ENCODE measurements around the gene MOB3B.

MOB3B gene

DNA sequence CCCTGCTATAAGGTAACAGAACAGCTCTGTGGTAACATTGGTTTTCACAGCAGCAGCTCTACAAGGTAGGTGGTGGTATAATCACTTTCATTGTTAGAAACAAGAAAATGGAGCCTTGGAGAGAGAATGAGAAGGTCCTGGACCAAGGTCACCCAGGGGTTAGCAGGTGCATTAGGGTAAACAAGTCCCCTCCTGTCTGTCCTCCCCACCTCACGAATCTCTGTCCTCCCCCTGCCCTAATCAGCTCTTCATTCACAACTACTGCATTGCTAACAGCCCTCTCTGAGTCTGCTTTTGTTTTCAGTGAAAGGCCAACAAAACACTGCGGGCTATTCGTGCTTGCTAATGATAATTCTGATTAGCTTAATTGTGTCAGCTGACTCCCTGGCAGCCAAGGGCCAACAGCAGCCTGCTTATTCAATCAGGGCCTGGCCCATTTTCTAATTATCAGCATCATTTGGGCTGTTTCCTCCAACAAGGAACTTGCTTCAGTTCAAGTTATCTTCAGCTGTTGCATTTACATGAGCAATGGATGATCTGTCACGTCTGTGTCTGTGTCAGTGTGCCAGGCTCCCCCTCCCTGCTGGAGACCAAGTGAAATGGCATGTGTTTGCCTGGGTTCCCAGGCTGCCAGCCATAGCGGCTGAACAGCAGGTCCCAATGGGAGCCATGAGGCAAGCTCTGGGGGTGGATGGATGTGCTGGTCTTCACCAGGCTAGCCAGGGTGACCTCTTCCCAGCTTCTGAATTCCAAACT lies 176.0 kb downstream of the MOB3B start:
- H3K27me3 ChIP-seq (ENCODE audit: insufficient read depth, low read length) = no peaks in the 10 kb centered on the region
- H3K9ac ChIP-seq (ENCODE audit: low read length) = no peak overlapping the region
- H3F3A ChIP-seq (ENCODE audit: insufficient read depth, low read length) = no peaks in the 10 kb centered on the region
- no peaks in the 10 kb centered on the region for H3K79me2 ChIP-seq (ENCODE audit: insufficient read depth, low read length)
- H4K20me1 ChIP-seq (ENCODE audit: insufficient read depth, low read length) = no peaks in the 10 kb centered on the region
- H3K4me1 ChIP-seq (ENCODE audit: insufficient read depth, low read length, severe bottlenecking) = no peaks in the 10 kb centered on the region
- no peak overlapping the region for H2AFZ ChIP-seq (ENCODE audit: low read length)
- H3K27ac ChIP-seq (ENCODE audit: low read depth, low read length, poor library complexity, severe bottlenecking) = no peak overlapping the region
- H3K9me2 ChIP-seq (ENCODE audit: low read depth, low read length) = no peaks in the 10 kb centered on the region
- H3K36me3 ChIP-seq (ENCODE audit: insufficient read depth, low read length) = no peaks in the 10 kb centered on the region
- TF ChIP-seq, protein P1, sequence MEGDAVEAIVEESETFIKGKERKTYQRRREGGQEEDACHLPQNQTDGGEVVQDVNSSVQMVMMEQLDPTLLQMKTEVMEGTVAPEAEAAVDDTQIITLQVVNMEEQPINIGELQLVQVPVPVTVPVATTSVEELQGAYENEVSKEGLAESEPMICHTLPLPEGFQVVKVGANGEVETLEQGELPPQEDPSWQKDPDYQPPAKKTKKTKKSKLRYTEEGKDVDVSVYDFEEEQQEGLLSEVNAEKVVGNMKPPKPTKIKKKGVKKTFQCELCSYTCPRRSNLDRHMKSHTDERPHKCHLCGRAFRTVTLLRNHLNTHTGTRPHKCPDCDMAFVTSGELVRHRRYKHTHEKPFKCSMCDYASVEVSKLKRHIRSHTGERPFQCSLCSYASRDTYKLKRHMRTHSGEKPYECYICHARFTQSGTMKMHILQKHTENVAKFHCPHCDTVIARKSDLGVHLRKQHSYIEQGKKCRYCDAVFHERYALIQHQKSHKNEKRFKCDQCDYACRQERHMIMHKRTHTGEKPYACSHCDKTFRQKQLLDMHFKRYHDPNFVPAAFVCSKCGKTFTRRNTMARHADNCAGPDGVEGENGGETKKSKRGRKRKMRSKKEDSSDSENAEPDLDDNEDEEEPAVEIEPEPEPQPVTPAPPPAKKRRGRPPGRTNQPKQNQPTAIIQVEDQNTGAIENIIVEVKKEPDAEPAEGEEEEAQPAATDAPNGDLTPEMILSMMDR (IDR thresholded peaks at IDR 0.05; ENCODE audit: low read length) = no peak
- no peak for TF ChIP-seq EZH2 (IDR thresholded peaks at IDR 0.05; ENCODE audit: borderline replicate concordance, low read length)
- H3K4me2 ChIP-seq (ENCODE audit: low read length) = no peak overlapping the region
- no peak overlapping the region for H3K4me3 ChIP-seq (ENCODE audit: low read depth, low read length, poor library complexity, severe bottlenecking)
- H3K9me3 ChIP-seq (ENCODE audit: low read length) = no peaks in the 10 kb centered on the region

DNA sequence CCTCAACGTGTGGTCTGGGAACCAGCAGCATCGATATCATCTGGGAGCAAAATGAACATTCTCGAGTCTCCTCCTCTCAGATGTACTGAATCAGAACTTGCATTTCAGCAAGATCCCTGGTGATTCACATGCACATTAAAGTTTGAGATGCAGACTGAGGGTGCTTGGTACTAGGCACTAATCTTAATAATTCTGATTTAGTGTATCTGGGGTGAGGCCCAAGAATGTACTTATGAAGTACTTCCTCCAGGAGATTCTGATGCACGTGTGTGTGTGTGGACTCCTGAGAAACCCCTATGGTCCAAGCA lies 176.5 kb downstream of the MOB3B start:
- no peak overlapping the region for H3K4me3 ChIP-seq (ENCODE audit: low read depth, low read length, poor library complexity, severe bottlenecking)
- H3K4me1 ChIP-seq (ENCODE audit: insufficient read depth, low read length, severe bottlenecking) = no peaks in the 10 kb centered on the region
- H3K9ac ChIP-seq (ENCODE audit: low read length) = no peak overlapping the region
- TF ChIP-seq, protein P1 (IDR thresholded peaks at IDR 0.05; ENCODE audit: low read length) = no peak
- no peak for TF ChIP-seq EZH2 (IDR thresholded peaks at IDR 0.05; ENCODE audit: borderline replicate concordance, low read length)
- H3K9me3 ChIP-seq (ENCODE audit: low read length) = no peaks in the 10 kb centered on the region
- no peaks in the 10 kb centered on the region for H3K27me3 ChIP-seq (ENCODE audit: insufficient read depth, low read length)
- no peak overlapping the region for H2AFZ ChIP-seq (ENCODE audit: low read length)
- H3K4me2 ChIP-seq (ENCODE audit: low read length) = no peak overlapping the region
- H3K79me2 ChIP-seq (ENCODE audit: insufficient read depth, low read length) = no peaks in the 10 kb centered on the region
- no peak overlapping the region for H3K27ac ChIP-seq (ENCODE audit: low read depth, low read length, poor library complexity, severe bottlenecking)
- no peaks in the 10 kb centered on the region for H3F3A ChIP-seq (ENCODE audit: insufficient read depth, low read length)
- H3K9me2 ChIP-seq (ENCODE audit: low read depth, low read length) = no peaks in the 10 kb centered on the region
- H4K20me1 ChIP-seq (ENCODE audit: insufficient read depth, low read length) = no peaks in the 10 kb centered on the region
- H3K36me3 ChIP-seq (ENCODE audit: insufficient read depth, low read length) = no peaks in the 10 kb centered on the region

DNA sequence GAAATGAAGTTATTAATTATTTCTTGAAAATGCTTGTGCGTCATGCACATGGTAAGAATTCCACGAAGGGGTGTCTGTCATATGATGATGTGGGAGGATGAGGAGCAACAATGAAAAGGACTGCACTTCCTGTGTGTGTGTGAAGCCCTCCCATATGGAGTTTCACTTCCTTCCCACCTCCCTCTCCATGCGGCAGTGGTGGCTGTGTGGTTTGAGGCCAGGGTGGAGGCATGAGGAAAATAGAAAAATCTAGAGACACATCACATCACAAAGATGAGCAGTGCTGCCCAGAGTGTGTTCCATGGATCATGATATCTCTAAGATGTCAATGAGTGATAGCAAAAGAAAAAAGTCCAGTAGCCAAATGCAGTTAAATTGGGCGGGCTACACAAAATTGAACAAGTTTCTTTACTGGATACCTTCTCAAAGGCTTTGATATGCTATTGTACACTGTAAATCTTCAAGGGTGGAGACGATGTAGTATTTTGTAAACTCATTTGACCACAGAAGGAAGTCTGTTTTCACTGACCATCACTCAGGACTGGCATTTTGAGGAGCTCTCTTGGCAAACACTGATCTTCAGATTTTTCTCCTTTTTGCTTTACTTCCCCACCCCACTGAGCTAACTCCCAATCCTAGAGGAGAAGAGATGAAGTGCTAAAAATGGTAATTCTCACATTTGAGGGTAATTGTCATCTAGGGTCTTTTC lies 177.0 kb downstream of the MOB3B start:
- TF ChIP-seq EZH2 (IDR thresholded peaks at IDR 0.05; ENCODE audit: borderline replicate concordance, low read length) = no peak
- TF ChIP-seq, protein P1 (IDR thresholded peaks at IDR 0.05; ENCODE audit: low read length) = no peak
- Histone ChIP-seq H3K4me2 (ENCODE audit: low read length) (no peak overlapping the region), H4K20me1 (ENCODE audit: insufficient read depth, low read length) (no peaks in the 10 kb centered on the region), H3F3A (ENCODE audit: insufficient read depth, low read length) (no peaks in the 10 kb centered on the region), H3K36me3 (ENCODE audit: insufficient read depth, low read length) (no peaks in the 10 kb centered on the region), H3K4me3 (ENCODE audit: low read depth, low read length, poor library complexity, severe bottlenecking) (no peak overlapping the region), H3K4me1 (ENCODE audit: insufficient read depth, low read length, severe bottlenecking) (no peaks in the 10 kb centered on the region), H3K9me3 (ENCODE audit: low read length) (no peaks in the 10 kb centered on the region), H3K9me2 (ENCODE audit: low read depth, low read length) (no peaks in the 10 kb centered on the region), H3K27me3 (ENCODE audit: insufficient read depth, low read length) (no peaks in the 10 kb centered on the region), H3K9ac (ENCODE audit: low read length) (no peak overlapping the region), H3K27ac (ENCODE audit: low read depth, low read length, poor library complexity, severe bottlenecking) (no peak overlapping the region), H2AFZ (ENCODE audit: low read length) (no peak overlapping the region), H3K79me2 (ENCODE audit: insufficient read depth, low read length) (no peaks in the 10 kb centered on the region)
